SK-N-SH treated with all-trans-retinoic acid at 6 μM for 48 hours (cell line): ENCODE measurements around the gene PCLO.

Experiments used
- ATAC-seq: fragments of 200-7000 bp; cut with Tn5 transposase; 3 replicates; pipeline ENCODE4 v1.9.1; 2020; ENCODE audit warnings: mild to moderate bottlenecking, moderate library complexity
- ARNTL ChIP-seq: fragments of 450-650 bp; formaldehyde crosslinking; IDR thresholded peaks from 2 replicates; pipeline ENCODE4 v1.5.0; 2020; ENCODE audit warnings: low read depth, mild to moderate bottlenecking, moderate library complexity, borderline replicate concordance
- BACH2 ChIP-seq: fragments of 250-450 bp; sonication (Bioruptor Pico); IDR thresholded peaks from 2 replicates; pipeline ENCODE4 v1.9.0; 2021; ENCODE audit warnings: mild to moderate bottlenecking, borderline replicate concordance
- CREB5 ChIP-seq: fragments of 250-450 bp; sonication (Bioruptor Pico); IDR thresholded peaks from 2 replicates; pipeline ENCODE4 v1.5.1; 2020; ENCODE audit warnings: low read depth, mild to moderate bottlenecking, moderate library complexity
- CSDC2 ChIP-seq: fragments of 250-450 bp; sonication (Bioruptor Pico); IDR thresholded peaks from 2 replicates; pipeline ENCODE4 v1.5.0; 2020; ENCODE audit warnings: mild to moderate bottlenecking, moderate library complexity
- ESRRG ChIP-seq: fragments of 250-450 bp; sonication (Bioruptor Pico); IDR thresholded peaks from 2 replicates; pipeline ENCODE4 v1.6.1; 2021; ENCODE audit warnings: mild to moderate bottlenecking
- GLIS3 ChIP-seq: fragments of 250-450 bp; sonication (Bioruptor Pico); IDR thresholded peaks from 2 replicates; pipeline ENCODE4 v1.5.0; 2020; ENCODE audit warnings: mild to moderate bottlenecking, moderate library complexity
- ISL1 ChIP-seq: fragments of 250-450 bp; sonication (Bioruptor Pico); IDR thresholded peaks from 2 replicates; pipeline ENCODE4 v2.1.2; 2022; ENCODE audit warnings: mild to moderate bottlenecking, moderate library complexity
- OSR1 ChIP-seq: fragments of 250-450 bp; sonication (Bioruptor Pico); IDR thresholded peaks from 2 replicates; pipeline ENCODE4 v1.8.0; 2022; ENCODE audit warnings: moderate library complexity, mild to moderate bottlenecking, inconsistent platforms
- PATZ1 ChIP-seq: fragments of 250-450 bp; sonication (Bioruptor Pico); IDR thresholded peaks from 2 replicates; pipeline ENCODE4 v1.8.0; 2020; ENCODE audit warnings: mild to moderate bottlenecking, moderate library complexity, borderline replicate concordance
- POU6F1 ChIP-seq: fragments of 250-450 bp; sonication (Bioruptor Pico); IDR thresholded peaks from 2 replicates; pipeline ENCODE4 v1.8.0; 2021; ENCODE audit warnings: low read depth, mild to moderate bottlenecking, moderate library complexity, borderline replicate concordance
- PPARA ChIP-seq: fragments of 250-450 bp; sonication (Bioruptor Pico); IDR thresholded peaks from 2 replicates; pipeline ENCODE4 v1.5.0; 2020; ENCODE audit warnings: mild to moderate bottlenecking, borderline replicate concordance
- RARB ChIP-seq: fragments of 250-450 bp; sonication (Bioruptor Pico); IDR thresholded peaks from 2 replicates; pipeline ENCODE4 v1.8.0; 2021; ENCODE audit warnings: mild to moderate bottlenecking, moderate library complexity
- SNAI2 ChIP-seq: fragments of 250-450 bp; sonication (Bioruptor Pico); IDR thresholded peaks from 2 replicates; pipeline ENCODE4 v1.5.0; 2020; ENCODE audit warnings: mild to moderate bottlenecking, moderate library complexity
- TCF4 ChIP-seq: fragments of 250-450 bp; sonication (Bioruptor Pico); IDR thresholded peaks from 2 replicates; pipeline ENCODE4 v1.8.0; 2021; ENCODE audit warnings: mild to moderate bottlenecking, moderate library complexity, borderline replicate concordance
- TOX ChIP-seq: fragments of 250-450 bp; sonication (Bioruptor Pico); IDR thresholded peaks from 2 replicates; pipeline ENCODE4 v1.8.0; 2021; ENCODE audit warnings: mild to moderate bottlenecking, moderate library complexity, borderline replicate concordance
- TSHZ2 ChIP-seq: fragments of 250-450 bp; sonication (Bioruptor Pico); IDR thresholded peaks from 2 replicates; pipeline ENCODE4 v1.5.0; 2020; ENCODE audit warnings: mild to moderate bottlenecking, moderate library complexity
- ZFP3 ChIP-seq: fragments of 250-450 bp; sonication (Bioruptor Pico); IDR thresholded peaks from 2 replicates; pipeline ENCODE4 v1.5.0; 2020; ENCODE audit warnings: mild to moderate bottlenecking, moderate library complexity
- ZFP30 ChIP-seq: fragments of 450-650 bp; formaldehyde crosslinking; IDR thresholded peaks from 2 replicates; pipeline ENCODE4 v1.5.0; 2022; ENCODE audit warnings: mild to moderate bottlenecking, moderate library complexity
- ZNF565 ChIP-seq: fragments of 450-650 bp; formaldehyde crosslinking; conservative IDR thresholded peaks from 2 replicates; pipeline ENCODE4 v1.5.0; 2020; ENCODE audit warnings: low read depth, mild to moderate bottlenecking, moderate library complexity
- ZNF70 ChIP-seq: fragments of 450-650 bp; formaldehyde crosslinking; IDR thresholded peaks from 2 replicates; pipeline ENCODE4 v1.5.0; 2020; ENCODE audit warnings: mild to moderate bottlenecking, moderate library complexity
- ZNF8 ChIP-seq: fragments of 450-650 bp; formaldehyde crosslinking; IDR thresholded peaks from 2 replicates; pipeline ENCODE4 v1.5.0; 2020; ENCODE audit warnings: mild to moderate bottlenecking, moderate library complexity

The PCLO gene

GRCh38 chr7:83001362-83002040 is 161.2 kb downstream of the PCLO start:
- ATAC-seq = no peak
- TF ChIP-seq CREB5 (CRISPR knock-in tag) (no peak), SNAI2 (CRISPR knock-in tag) (no peak), OSR1 (no peak), PATZ1 (no peak), CSDC2 (CRISPR knock-in tag) (no peak), TSHZ2 (CRISPR knock-in tag) (no peak), ZFP30 (CRISPR knock-in tag) (no peak), RARB (no peak), ZFP3 (CRISPR knock-in tag) (no peak), ESRRG (CRISPR knock-in tag) (no peak), BACH2 (CRISPR knock-in tag) (no peak), GLIS3 (CRISPR knock-in tag) (no peak), TOX (no peak), ZNF70 (CRISPR knock-in tag) (no peak), ZNF8 (CRISPR knock-in tag) (no peak), POU6F1 (CRISPR knock-in tag) (no peak), ISL1 (CRISPR knock-in tag) (no peak)

- no peak for ATAC-seq
- TF ChIP-seq ZFP30 (CRISPR knock-in tag) = no peak
- no peak for TF ChIP-seq ZNF8 (CRISPR knock-in tag)
- TF ChIP-seq CREB5 (CRISPR knock-in tag) = no peak
- TF ChIP-seq TOX = no peak
- no peak for TF ChIP-seq ARNTL (CRISPR knock-in tag)
- TF ChIP-seq PPARA (CRISPR knock-in tag) = no peak
- TF ChIP-seq SNAI2 (CRISPR knock-in tag) = no peak
- no peak for TF ChIP-seq TSHZ2 (CRISPR knock-in tag)
- TF ChIP-seq ISL1 (CRISPR knock-in tag) = no peak
- no peak for TF ChIP-seq RARB
- no peak for TF ChIP-seq GLIS3 (CRISPR knock-in tag)
- no peak for TF ChIP-seq BACH2 (CRISPR knock-in tag)
- TF ChIP-seq CSDC2 (CRISPR knock-in tag) = no peak
- no peak for TF ChIP-seq TCF4
- no peak for TF ChIP-seq ZNF70 (CRISPR knock-in tag)
- no peak for TF ChIP-seq ZNF565 (CRISPR knock-in tag)
- no peak for TF ChIP-seq POU6F1 (CRISPR knock-in tag)
- no peak for TF ChIP-seq ESRRG (CRISPR knock-in tag)
Measured at GRCh38 chr7:82998436-82998835, 164.2 kb downstream of the PCLO start.
